HCT116 (cell line): ENCODE results near the gene BARX1. TPM values are rescaled to one million over a fixed set of nuclear protein-coding genes. Genes with fewer than 3 reads are reported as not detected.

Experiments
- ATAC-seq: fragments of 200-7000 bp; cut with Tn5 transposase; 2 replicates; pipeline ENCODE4 v1.9.1; 2020; ENCODE audit warnings: mild to moderate bottlenecking, moderate library complexity
- BruUV-seq: library from RNA; stranded (reverse); fragments of 400-500 nt; replicated peaks from 2 replicates; lab custom pipeline; 2021; lab: Mats Ljungman, UMichigan
- CTCF ChIA-PET: fragments of 300-600 bp; sonication (Branson Sonifier 250); formaldehyde crosslinking; loops from one replicate; lab custom pipeline; 2021; ENCODE audit warnings: antibody characterized with exemption; lab: Charles Lee
- POLR2A ChIA-PET: fragments of 300-600, 350-600 bp; sonication (Branson Sonifier 250); formaldehyde crosslinking; loops from one replicate; lab custom pipeline; 2021; ENCODE audit warnings: antibody characterized with exemption; lab: Charles Lee
- RAD21 ChIA-PET, 2 experiments: fragments of 300-600 bp; sonication (Branson Sonifier 250); formaldehyde crosslinking; loops; one replicate each; lab custom pipeline; 2023; ENCODE audit warnings: low total read pairs in 2 of 2; ENCODE audit not compliant: uncharacterized antibody in 2 of 2, unreplicated experiment in 2 of 2, low non-redundant PET in 1 of 2; lab: Charles Lee
- DNase-seq: peaks from one replicate; pipeline ENCODE4 v3.0.0-alpha.2; 2010; ENCODE audit warnings: low read depth, low spot score
- H2AFZ ChIP-seq: fragments of 200-600 bp; shearing (Covaris generic), sonication (generic); 2 replicates; pipeline ENCODE4 v1.6.1; 2017; ENCODE audit warnings: low read depth, mixed run types, mixed read lengths, antibody characterized with exemption, low read length; ENCODE audit not compliant: poor library complexity, severe bottlenecking
- H3K27ac ChIP-seq: 2 replicates; pipeline ENCODE4 v1.5.1; 2012; ENCODE audit warnings: low read depth, low read length
- H3K27me3 ChIP-seq: fragments of 200-600 bp; sonication (generic); 2 replicates; pipeline ENCODE4 v1.6.1; 2016; ENCODE audit warnings: mixed run types, low read length, mixed read lengths; ENCODE audit not compliant: insufficient read depth
- H3K36me3 ChIP-seq, 2 experiments: fragments of 200-500 bp in 1 of 2; fragments of 200-600 bp in 1 of 2; sonication (Bioruptor generic) in 1 of 2; sonication (generic) in 1 of 2; 2 replicates each; pipeline versions ENCODE4 v1.5.1 to v1.6.1; 2014 to 2016; ENCODE audit warnings: low read length in 2 of 2, inconsistent platforms in 1 of 2, mixed read lengths in 1 of 2, mixed run types in 1 of 2; ENCODE audit not compliant: insufficient read depth in 2 of 2, control insufficient read depth in 1 of 2
- H3K4me1 ChIP-seq, 2 experiments: fragments of 200-600 bp in 1 of 2; sonication (generic) in 1 of 2; 2 replicates each; pipeline versions ENCODE4 v1.5.1 to v1.6.1; 2012 to 2017; ENCODE audit warnings: low read length in 2 of 2, inconsistent platforms in 1 of 2, mild to moderate bottlenecking in 1 of 2, mixed read lengths in 1 of 2, mixed run types in 1 of 2, moderate library complexity in 1 of 2; ENCODE audit not compliant: insufficient read depth in 2 of 2, control insufficient read depth in 1 of 2
- H3K4me2 ChIP-seq: fragments of 200-600 bp; sonication (generic); 2 replicates; pipeline ENCODE4 v1.6.1; 2017; ENCODE audit warnings: mixed run types, low read length, mixed read lengths
- H3K4me3 ChIP-seq, 2 experiments: fragments of 200-600 bp in 1 of 2; sonication (generic) in 1 of 2; replicated peaks in 1 of 2; 2 replicates each; pipeline ENCODE4 v1.5.1; 2011 to 2016; ENCODE audit warnings: low read length in 2 of 2, control low read depth in 1 of 2, low read depth in 1 of 2, mild to moderate bottlenecking in 1 of 2, mixed read lengths in 1 of 2, mixed run types in 1 of 2
- H3K79me2 ChIP-seq: fragments of 200-600 bp; sonication (generic); 2 replicates; pipeline ENCODE4 v1.6.1; 2017; ENCODE audit warnings: mild to moderate bottlenecking, mixed run types, low read length, moderate library complexity, mixed read lengths; ENCODE audit not compliant: insufficient read depth
- H3K9ac ChIP-seq: fragments of 200-600 bp; sonication (generic); 2 replicates; pipeline ENCODE4 v1.6.1; 2016; ENCODE audit warnings: low read length, mixed read lengths
- H3K9me2 ChIP-seq: fragments of 200-600 bp; sonication (generic), shearing (Covaris generic); 2 replicates; pipeline ENCODE4 v1.6.1; 2017; ENCODE audit warnings: mixed run types, mild to moderate bottlenecking, moderate library complexity; ENCODE audit not compliant: insufficient read depth
- H3K9me3 ChIP-seq, 2 experiments: fragments of 200-500 bp in 1 of 2; fragments of 200-600 bp in 1 of 2; sonication (Bioruptor generic) in 1 of 2; sonication (generic) in 1 of 2; 2 replicates each; pipeline ENCODE4 v1.6.1; 2014 to 2017; ENCODE audit warnings: low read length in 2 of 2, mixed read lengths in 2 of 2, inconsistent platforms in 1 of 2, low read depth in 1 of 2, mild to moderate bottlenecking in 1 of 2, mixed run types in 1 of 2, moderate library complexity in 1 of 2; ENCODE audit not compliant: control insufficient read depth in 1 of 2, insufficient read depth in 1 of 2
- H4K20me1 ChIP-seq: fragments of 200-600 bp; sonication (generic), shearing (Covaris generic); 2 replicates; pipeline ENCODE4 v1.6.1; 2017; ENCODE audit warnings: mixed run types, mild to moderate bottlenecking, moderate library complexity; ENCODE audit not compliant: insufficient read depth
- CBX3 ChIP-seq: IDR thresholded peaks from 2 replicates; pipeline ENCODE4 v1.6.1; 2012; ENCODE audit warnings: low read depth
- EGR1 ChIP-seq: IDR thresholded peaks from 2 replicates; pipeline ENCODE4 v1.6.1; 2012; ENCODE audit warnings: low read depth
- ELF1 ChIP-seq: IDR thresholded peaks from 2 replicates; pipeline ENCODE4 v1.6.1; 2012; ENCODE audit warnings: low read depth, borderline replicate concordance
- EZH2 ChIP-seq: fragments of 200-600 bp; sonication (generic); IDR thresholded peaks from 2 replicates; pipeline ENCODE4 v1.6.1; 2017; ENCODE audit warnings: antibody characterized with exemption, mixed run types
- EZH2phosphoT487 ChIP-seq: fragments of 200-600 bp; IDR thresholded peaks from 2 replicates; pipeline ENCODE4 v1.6.1; 2018; ENCODE audit warnings: antibody characterized with exemption, borderline replicate concordance
- FOSL1 ChIP-seq: IDR thresholded peaks from 2 replicates; pipeline ENCODE4 v1.6.1; 2012; ENCODE audit warnings: low read depth
- POLR2AphosphoS5 ChIP-seq: IDR thresholded peaks from 2 replicates; pipeline ENCODE4 v1.6.1; 2011; ENCODE audit warnings: mild to moderate bottlenecking, low read depth, low read length, moderate library complexity
- SIN3A ChIP-seq: IDR thresholded peaks from 2 replicates; pipeline ENCODE4 v1.6.1; 2012; ENCODE audit warnings: low read depth
- SRF ChIP-seq: IDR thresholded peaks from 2 replicates; pipeline ENCODE4 v1.6.1; 2012; ENCODE audit warnings: low read depth
- TCF7L2 ChIP-seq: IDR thresholded peaks from 2 replicates; pipeline ENCODE4 v1.7.0; 2011; ENCODE audit warnings: borderline replicate concordance, inconsistent platforms; ENCODE audit not compliant: insufficient read depth, insufficient read length; ENCODE audit errors: extremely low read depth
- YY1 ChIP-seq: IDR thresholded peaks from 2 replicates; pipeline ENCODE4 v1.6.1; 2011; ENCODE audit warnings: low read length, low read depth, moderate library complexity, mild to moderate bottlenecking; ENCODE audit not compliant: insufficient replicate concordance; ENCODE audit errors: extremely low read depth
- ZNF274 ChIP-seq: fragments of 200-500 bp; sonication (Bioruptor generic); IDR thresholded peaks from 2 replicates; pipeline ENCODE4 v1.6.1; 2014; ENCODE audit warnings: mild to moderate bottlenecking, low read depth, low read length, inconsistent platforms
- intact Hi-C: fragments of 100-400 bp; cut with micrococcal nuclease; formaldehyde crosslinking; loops from 2 replicates; pipeline ENCODE4 v1.10.0; 2022
- total RNA-seq: library from RNA; stranded (reverse); gene quantifications from one replicate; pipeline ENCODE4 v1.2.1, GENCODE V29; 2021; ENCODE audit not compliant: unreplicated experiment
- TF ChIP-seq, protein P1 (sequence below): IDR thresholded peaks from 2 replicates; pipeline ENCODE4 v1.6.1; 2012
- TF ChIP-seq, protein P2 (sequence below), 3 experiments: fragments of 200-600 bp in 1 of 3; sonication (generic) in 1 of 3; IDR thresholded peaks in 2 of 3; conservative IDR thresholded peaks in 1 of 3; 2 replicates each; pipeline ENCODE4 v1.5.1; 2012 to 2017; ENCODE audit warnings: low read depth in 2 of 3, low read length in 2 of 3, antibody characterized with exemption in 1 of 3, borderline replicate concordance in 1 of 3, control low read depth in 1 of 3, mild to moderate bottlenecking in 1 of 3, mixed read lengths in 1 of 3, mixed run types in 1 of 3, moderate library complexity in 1 of 3; ENCODE audit not compliant: insufficient read depth in 1 of 3
- TF ChIP-seq, protein P3 (sequence below): IDR thresholded peaks from 2 replicates; pipeline ENCODE4 v1.6.1; 2011; ENCODE audit warnings: mild to moderate bottlenecking, low read length, moderate library complexity; ENCODE audit not compliant: insufficient replicate concordance; ENCODE audit errors: extremely low read depth

BARX1 gene
- total RNA-seq, 1 experiment from 2014 or later = not detected

DNA sequence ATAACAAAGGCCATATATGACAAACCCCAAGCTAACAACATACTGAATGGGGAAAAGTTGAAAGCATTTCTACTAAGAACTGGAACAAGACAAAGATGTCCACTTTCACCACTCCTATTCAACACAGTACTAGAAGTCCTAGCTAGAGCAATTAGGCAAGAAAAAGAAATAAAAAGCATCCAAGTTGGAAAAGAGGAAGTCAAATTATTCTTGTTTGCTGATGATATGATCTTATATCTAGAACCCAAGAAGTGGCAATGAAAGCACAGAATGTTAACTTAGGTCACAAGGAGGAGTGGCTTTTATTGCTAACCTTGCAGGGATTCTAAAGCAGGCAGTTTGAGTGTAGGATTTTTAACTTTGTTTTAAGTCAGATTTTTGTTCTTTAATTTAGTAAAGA lies 35.3 kb upstream of the BARX1 start (continued):
- TF ChIP-seq, protein P1, sequence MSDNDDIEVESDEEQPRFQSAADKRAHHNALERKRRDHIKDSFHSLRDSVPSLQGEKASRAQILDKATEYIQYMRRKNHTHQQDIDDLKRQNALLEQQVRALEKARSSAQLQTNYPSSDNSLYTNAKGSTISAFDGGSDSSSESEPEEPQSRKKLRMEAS = no peak
- no peak for TF ChIP-seq POLR2AphosphoS5

DNA sequence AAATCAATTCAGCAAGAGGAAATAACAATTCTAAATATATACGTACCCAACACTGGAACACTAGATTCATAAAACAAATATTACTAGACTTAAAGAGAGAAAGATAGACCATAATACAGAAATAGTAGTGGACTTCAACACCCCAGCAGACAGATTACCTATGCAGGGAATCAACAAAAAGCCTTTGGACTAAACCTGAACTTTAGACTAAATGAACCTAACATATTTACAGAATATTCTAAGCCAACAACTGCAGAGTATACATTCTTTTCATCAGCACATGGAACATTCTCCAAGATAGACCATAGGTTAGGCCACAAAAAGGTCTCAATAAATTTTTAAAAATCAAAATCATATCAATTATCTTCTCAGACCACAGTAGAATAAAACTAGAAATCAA lies 32.9 kb upstream of the BARX1 start:
- ChIA-PET RAD21 (no interaction called here), POLR2A (no interaction called here), CTCF (no interaction called here)
- no peaks in the 10 kb centered on the region for H3K4me1 ChIP-seq
- no peaks in the 10 kb centered on the region for H4K20me1 ChIP-seq
- TF ChIP-seq EZH2phosphoT487 (no peak), TCF7L2 (no peak), POLR2AphosphoS5 (no peak), CBX3 (no peak), ELF1 (no peak), SIN3A (no peak), SRF (no peak), EGR1 (no peak), ZNF274 (no peak), EZH2 (no peak), YY1 (no peak), FOSL1 (no peak)
- TF ChIP-seq, protein P2, sequence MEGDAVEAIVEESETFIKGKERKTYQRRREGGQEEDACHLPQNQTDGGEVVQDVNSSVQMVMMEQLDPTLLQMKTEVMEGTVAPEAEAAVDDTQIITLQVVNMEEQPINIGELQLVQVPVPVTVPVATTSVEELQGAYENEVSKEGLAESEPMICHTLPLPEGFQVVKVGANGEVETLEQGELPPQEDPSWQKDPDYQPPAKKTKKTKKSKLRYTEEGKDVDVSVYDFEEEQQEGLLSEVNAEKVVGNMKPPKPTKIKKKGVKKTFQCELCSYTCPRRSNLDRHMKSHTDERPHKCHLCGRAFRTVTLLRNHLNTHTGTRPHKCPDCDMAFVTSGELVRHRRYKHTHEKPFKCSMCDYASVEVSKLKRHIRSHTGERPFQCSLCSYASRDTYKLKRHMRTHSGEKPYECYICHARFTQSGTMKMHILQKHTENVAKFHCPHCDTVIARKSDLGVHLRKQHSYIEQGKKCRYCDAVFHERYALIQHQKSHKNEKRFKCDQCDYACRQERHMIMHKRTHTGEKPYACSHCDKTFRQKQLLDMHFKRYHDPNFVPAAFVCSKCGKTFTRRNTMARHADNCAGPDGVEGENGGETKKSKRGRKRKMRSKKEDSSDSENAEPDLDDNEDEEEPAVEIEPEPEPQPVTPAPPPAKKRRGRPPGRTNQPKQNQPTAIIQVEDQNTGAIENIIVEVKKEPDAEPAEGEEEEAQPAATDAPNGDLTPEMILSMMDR (IDR thresholded peaks at IDR 0.05 in 2 of 3, conservative IDR thresholded peaks at IDR 0.05 in 1 of 3; ENCODE audit: borderline replicate concordance in 1 of 3, insufficient read depth in 1 of 3, low read depth in 2 of 3, low read length in 2 of 3) = no peak
- TF ChIP-seq, protein P1 = no peak
- TF ChIP-seq, protein P3, sequence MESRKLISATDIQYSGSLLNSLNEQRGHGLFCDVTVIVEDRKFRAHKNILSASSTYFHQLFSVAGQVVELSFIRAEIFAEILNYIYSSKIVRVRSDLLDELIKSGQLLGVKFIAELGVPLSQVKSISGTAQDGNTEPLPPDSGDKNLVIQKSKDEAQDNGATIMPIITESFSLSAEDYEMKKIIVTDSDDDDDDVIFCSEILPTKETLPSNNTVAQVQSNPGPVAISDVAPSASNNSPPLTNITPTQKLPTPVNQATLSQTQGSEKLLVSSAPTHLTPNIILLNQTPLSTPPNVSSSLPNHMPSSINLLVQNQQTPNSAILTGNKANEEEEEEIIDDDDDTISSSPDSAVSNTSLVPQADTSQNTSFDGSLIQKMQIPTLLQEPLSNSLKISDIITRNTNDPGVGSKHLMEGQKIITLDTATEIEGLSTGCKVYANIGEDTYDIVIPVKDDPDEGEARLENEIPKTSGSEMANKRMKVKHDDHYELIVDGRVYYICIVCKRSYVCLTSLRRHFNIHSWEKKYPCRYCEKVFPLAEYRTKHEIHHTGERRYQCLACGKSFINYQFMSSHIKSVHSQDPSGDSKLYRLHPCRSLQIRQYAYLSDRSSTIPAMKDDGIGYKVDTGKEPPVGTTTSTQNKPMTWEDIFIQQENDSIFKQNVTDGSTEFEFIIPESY = no peak
- no peak overlapping the region for H3K27ac ChIP-seq
- no peak overlapping the region for H2AFZ ChIP-seq
- BruUV-seq = no TSS peak
- ATAC-seq (no peak), DNase-seq (no peak)
- no peaks in the 10 kb centered on the region for H3K9me3 ChIP-seq
- intact Hi-C loops = no loop called here
- H3K4me2 ChIP-seq = no peak overlapping the region
- H3K4me3 ChIP-seq = no peak overlapping the region
- no peaks in the 10 kb centered on the region for H3K36me3 ChIP-seq
- no peaks in the 10 kb centered on the region for H3K27me3 ChIP-seq
- no peaks in the 10 kb centered on the region for H3K79me2 ChIP-seq
- H3K9me2 ChIP-seq = no peaks in the 10 kb centered on the region
- H3K9ac ChIP-seq = no peak overlapping the region
